Bronchial epithelial cell (primary cell): Measurements from ENCODE around the gene UTP18. TPM values are rescaled to one million over a fixed set of nuclear protein-coding genes. Genes with fewer than 3 reads are reported as not detected.
"Not testable (repeated sequence)": the region's sequence is repeated elsewhere in the genome, so short reads cannot be mapped to it uniquely, and the experiment has no call there.

ENCODE experiments used
- DNase-seq: peaks from one replicate; pipeline ENCODE4 v3.0.0-alpha.2; 2010; ENCODE audit warnings: low read depth
- FAIRE-seq: peaks from 2 replicates; lab custom pipeline; 2011; peaks lifted over from hg19 to GRCh38; lab: Jason Lieb, UNC
- H3K27me3 ChIP-seq: 2 replicates; pipeline ENCODE4 v1.5.1; 2011; ENCODE audit warnings: low read length; ENCODE audit not compliant: control insufficient read depth, insufficient read depth
- H3K36me3 ChIP-seq: 2 replicates; pipeline ENCODE4 v1.5.1; 2011; ENCODE audit warnings: low read length; ENCODE audit not compliant: control insufficient read depth, insufficient read depth
- H3K4me3 ChIP-seq: 2 replicates; pipeline ENCODE4 v1.5.1; 2011; ENCODE audit warnings: mild to moderate bottlenecking, low read depth, low read length, control low read depth
- CTCF ChIP-seq: IDR thresholded peaks from 2 replicates; pipeline ENCODE4 v1.5.1; 2011; ENCODE audit warnings: mild to moderate bottlenecking, moderate library complexity, low read length, control low read depth, inconsistent platforms; ENCODE audit not compliant: insufficient read depth, severe bottlenecking
- total RNA-seq: library from RNA; depleted of rRNA; stranded (reverse); fragments of >200 nt; gene quantifications from 2 replicates; pipeline ENCODE4 v1.2.1, GENCODE V29; 2014

UTP18 gene
- total RNA-seq, 1 donor from 2014 or later, result 42.1 TPM

GRCh38 chr17:51299859-51300258, 39.5 kb downstream of the UTP18 start:
- Histone ChIP-seq H3K4me3 (no peak overlapping the region), H3K36me3 (no peaks in the 10 kb centered on the region), H3K27me3 (no peaks in the 10 kb centered on the region)
- DNase-seq (no peak), FAIRE-seq (no peak)
- no peak for TF ChIP-seq CTCF

GRCh38 chr17:51305182-51305581, 44.8 kb downstream of the UTP18 start:
- no peak for DNase-seq
- Histone ChIP-seq H3K36me3 (no peaks in the 10 kb centered on the region), H3K27me3 (no peaks in the 10 kb centered on the region), H3K4me3 (no peak overlapping the region)
- no peak for FAIRE-seq
- TF ChIP-seq CTCF, result no peak

DNA sequence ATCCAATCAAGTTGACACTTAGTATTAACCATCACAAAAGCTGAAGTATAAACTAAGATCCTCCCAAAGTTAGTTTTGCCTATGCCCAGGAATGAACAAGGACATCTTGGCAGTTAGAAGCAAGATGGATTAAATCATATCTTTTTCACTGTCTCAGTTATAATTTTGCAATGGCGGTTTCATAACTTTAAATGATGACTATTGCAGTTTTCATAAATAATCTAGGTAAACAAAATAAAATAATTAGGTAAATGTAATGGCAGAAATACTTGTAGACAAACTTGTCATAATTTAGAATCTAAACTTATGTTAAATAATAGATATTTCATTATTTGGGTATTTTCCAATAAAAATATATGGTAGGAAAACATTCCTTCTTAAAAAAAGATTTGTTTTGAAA, 51.7 kb downstream of the UTP18 start:
- H3K36me3 ChIP-seq, FAIRE-seq, H3K4me3 ChIP-seq, H3K27me3 ChIP-seq, DNase-seq: not testable (repeated sequence)

- DNase-seq (no peak), FAIRE-seq (no peak)
- no peaks in the 10 kb centered on the region for H3K27me3 ChIP-seq
Measured at GRCh38 chr17:51319186-51319585, 58.8 kb downstream of the UTP18 start.

GRCh38 chr17:51322390-51323029, 62.2 kb downstream of the UTP18 start:
- FAIRE-seq, result no peak
- peak; percentile 50 for TF ChIP-seq CTCF
- H3K36me3 ChIP-seq, result no peaks in the 10 kb centered on the region
- DNase-seq, result peak; percentile 44
- no peak overlapping the region for H3K4me3 ChIP-seq
- H3K27me3 ChIP-seq, result no peaks in the 10 kb centered on the region

More at GRCh38 chr17:51319186-51319585, 58.8 kb downstream of the UTP18 start:
- no peaks in the 10 kb centered on the region for H3K36me3 ChIP-seq
- no peak overlapping the region for H3K4me3 ChIP-seq
- TF ChIP-seq CTCF, result no peak

DNA sequence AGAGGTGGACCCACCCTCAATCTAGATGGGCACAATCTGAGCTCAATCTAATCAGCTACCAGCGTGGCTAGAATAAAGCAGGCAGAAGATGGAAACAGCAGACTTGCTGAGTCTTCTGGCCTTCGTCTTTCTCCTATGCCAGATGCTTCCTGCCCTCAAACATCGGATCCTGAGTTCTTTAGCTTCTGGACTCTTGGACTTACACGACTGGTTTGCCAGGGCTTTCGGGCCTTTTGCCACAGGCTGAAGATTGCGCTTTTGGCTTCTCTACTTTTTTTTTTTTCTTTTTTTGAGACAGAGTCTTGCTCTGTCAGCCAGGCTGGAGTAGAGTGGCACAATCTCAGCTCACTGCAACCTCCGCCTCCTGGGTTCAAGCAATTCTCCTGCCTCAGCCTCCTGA, 65.1 kb downstream of the UTP18 start:
- DNase-seq, result no peak
- no peaks in the 10 kb centered on the region for H3K27me3 ChIP-seq
- TF ChIP-seq CTCF, result no peak
- no peak overlapping the region for H3K4me3 ChIP-seq
- FAIRE-seq, result no peak
- H3K36me3 ChIP-seq, result no peaks in the 10 kb centered on the region

DNA sequence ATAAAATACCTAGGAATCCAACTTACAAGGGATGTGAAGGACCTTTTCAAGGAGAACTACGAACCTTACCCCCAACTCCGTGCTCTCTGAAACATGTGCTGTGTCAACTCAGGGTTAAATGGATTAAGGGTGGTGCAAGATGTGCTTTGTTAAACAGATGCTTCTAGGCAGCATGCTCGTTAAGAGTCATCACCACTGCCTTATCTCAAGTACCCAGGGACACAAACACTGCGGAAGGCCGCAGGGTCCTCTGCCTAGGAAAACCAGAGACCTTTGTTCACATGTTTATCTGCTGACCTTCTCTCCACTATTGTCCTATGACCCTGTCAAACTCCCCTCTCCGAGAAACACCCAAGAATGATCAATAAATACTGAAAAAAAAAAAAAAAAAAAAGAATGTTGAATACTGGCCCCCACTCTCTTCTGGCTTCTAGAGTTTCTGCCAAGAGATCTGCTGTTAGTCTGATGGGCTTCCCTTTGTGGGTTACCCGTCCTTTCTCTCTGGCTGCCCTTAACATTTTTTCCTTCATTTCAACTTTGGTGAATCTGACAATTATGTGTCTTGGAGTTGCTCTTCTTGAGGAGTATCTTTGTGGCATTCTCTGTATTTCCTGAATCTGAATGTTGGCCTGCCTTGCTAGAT, 70.6 kb downstream of the UTP18 start:
- not testable (repeated sequence) for H3K4me3 ChIP-seq, H3K36me3 ChIP-seq, FAIRE-seq, H3K27me3 ChIP-seq, DNase-seq
